ENCODE results near the gene NYNRIN. TPM values are rescaled to one million over a fixed set of nuclear protein-coding genes. Genes with fewer than 3 reads are reported as not detected.
"Not testable (repeated sequence)": the region's sequence is repeated elsewhere in the genome, so short reads cannot be mapped to it uniquely, and the experiment has no call there.

Gene NYNRIN
- total RNA-seq, 2 experiments from 2014 or later, result 0.23 to 0.35 TPM

GRCh38 chr14:24365600-24366412 is 33.0 kb upstream of the NYNRIN start:
- Mint-ChIP-seq H3K27me3 (peaks cover 58% of the 10 kb centered on the region), H3K27ac (peak overlapping the region; percentile 13), H3K36me3 (ENCODE audit: low read depth) (peaks cover 2% of the 10 kb centered on the region), H3K4me1 (peaks cover 25% of the 10 kb centered on the region), H3K4me3 (peak overlapping the region; percentile 50), H3K9me3 (no peaks in the 10 kb centered on the region)
- POLR2A ChIA-PET, result interaction anchor here (0.6 kb wide), 1 partner anchor 213 kb away, joined by 3 read pairs; no protein-coding TSS in a partner anchor
- DNase-seq, result peak; percentile 40
- CTCF ChIA-PET, result interaction anchor here (0.6 to 1.2 kb wide), 7 partner anchors 13 to 268 kb away, joined by 3 to 7 read pairs (median 3); partner anchors contain the start of gene ADCY4

DNA sequence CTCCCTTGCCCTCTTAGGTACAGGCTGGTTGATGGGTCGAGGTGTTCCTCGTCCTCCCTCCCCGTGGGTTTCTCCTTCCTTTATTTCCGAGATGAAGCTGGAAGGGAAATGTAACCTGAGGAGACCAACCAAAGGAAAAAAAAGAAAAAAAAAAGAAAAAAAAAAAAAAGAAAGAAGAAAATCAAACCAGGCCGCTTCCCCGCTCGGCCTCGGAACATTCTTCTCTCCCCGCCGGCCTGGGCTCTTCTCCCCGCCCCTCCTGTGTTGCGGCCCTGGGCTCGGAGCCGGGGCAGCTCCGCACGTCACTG is 32.4 kb upstream of the NYNRIN start:
- Mint-ChIP-seq H3K27me3 (peaks cover 56% of the 10 kb centered on the region), H3K9me3 (no peaks in the 10 kb centered on the region), H3K4me1 (peaks cover 25% of the 10 kb centered on the region), H3K36me3 (ENCODE audit: low read depth) (peaks cover 2% of the 10 kb centered on the region), H3K4me3 (no peak overlapping the region), H3K27ac (no peak overlapping the region)
- POLR2A ChIA-PET, result no interaction called here
- no peak for DNase-seq
- CTCF ChIA-PET, result interaction anchor here (0.6 to 1.0 kb wide), 3 partner anchors 31 to 110 kb away, joined by 3 read pairs; partner anchors contain the start of gene ADCY4

DNA sequence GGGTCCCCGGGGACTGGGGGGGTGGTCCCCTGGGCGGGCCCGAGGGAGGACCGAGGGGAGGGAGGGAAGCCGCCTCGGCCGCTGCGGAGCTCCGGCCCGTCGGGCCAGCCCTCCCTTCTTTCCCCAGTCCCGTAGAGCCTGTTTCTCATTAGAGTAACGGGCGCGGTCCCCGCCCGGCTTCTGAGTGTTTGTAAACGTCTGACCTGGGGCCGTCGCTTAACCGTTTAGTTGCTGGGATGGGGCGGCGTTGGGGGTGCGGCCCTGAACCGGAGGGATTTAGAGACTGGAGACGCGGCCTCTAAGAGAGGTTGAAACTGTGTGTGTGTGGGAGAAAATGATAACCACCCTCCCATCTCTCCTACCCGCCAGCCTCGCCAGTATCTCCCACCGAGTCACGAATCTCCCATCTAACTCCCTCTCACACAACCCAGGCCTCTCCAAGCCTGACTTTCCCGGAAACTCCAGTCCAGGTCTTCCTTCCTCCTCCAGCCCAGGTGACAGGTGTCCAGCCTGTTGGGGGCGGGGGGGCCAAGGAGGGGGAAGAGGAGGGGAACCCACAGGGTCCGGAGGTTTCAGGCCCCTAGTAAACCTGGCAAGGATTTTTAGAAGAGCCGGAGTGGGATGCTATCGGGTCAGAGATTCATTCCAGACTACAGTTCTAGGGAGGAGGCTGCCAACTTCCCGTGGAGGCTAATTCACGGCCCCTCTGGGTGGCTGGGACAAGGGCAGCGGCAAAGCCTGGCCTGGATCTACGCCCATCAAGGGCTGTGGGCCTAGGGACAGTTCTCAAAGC is 31.9 kb upstream of the NYNRIN start:
- Mint-ChIP-seq H3K9me3 (no peaks in the 10 kb centered on the region), H3K27me3 (peaks cover 51% of the 10 kb centered on the region), H3K27ac (no peak overlapping the region), H3K4me3 (no peak overlapping the region), H3K36me3 (ENCODE audit: low read depth) (peaks cover 2% of the 10 kb centered on the region), H3K4me1 (peaks cover 25% of the 10 kb centered on the region)
- POLR2A ChIA-PET, result no interaction called here
- DNase-seq, result no peak
- CTCF ChIA-PET, result no interaction called here

DNA sequence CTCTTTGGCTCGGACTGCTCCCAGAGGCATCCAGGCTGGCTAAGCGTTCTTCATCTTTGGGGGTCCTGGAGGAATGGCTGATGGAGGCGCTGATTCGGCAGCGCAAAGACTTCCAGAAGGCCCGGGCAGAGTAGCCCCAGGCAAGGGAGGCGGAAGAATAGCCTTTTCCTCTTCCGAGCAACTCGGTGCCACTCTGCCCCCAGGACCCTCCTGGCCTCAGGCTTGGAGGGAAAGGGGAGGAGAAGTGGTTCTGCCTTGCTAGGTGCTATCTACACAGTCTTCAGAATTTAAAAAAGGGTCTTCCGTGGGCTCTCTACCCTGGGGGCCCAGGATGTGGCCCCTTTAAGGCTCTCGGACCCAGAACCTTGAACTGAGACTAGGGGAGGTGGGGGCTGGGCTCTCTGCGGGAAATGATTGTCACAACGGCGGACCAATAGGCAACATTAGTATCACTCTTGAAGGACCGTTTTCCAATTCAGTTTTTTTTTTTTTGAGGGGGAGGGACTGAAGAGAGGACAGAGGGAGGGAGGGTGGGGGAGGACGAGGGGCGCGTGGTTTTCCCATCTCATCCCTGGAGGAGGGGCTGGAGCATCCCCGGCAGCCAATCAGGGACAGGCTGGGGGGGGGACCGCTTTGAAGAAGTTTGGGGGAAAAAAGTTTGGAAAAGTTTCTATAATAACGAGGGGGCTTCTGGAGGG is 31.1 kb upstream of the NYNRIN start, which contains the start of gene NFATC4:
Gene NFATC4, plus strand, starts transcription at position 671 of the 698 bp plus-strand sequence. CDS start 157 bp downstream, outside the sequence.
- Mint-ChIP-seq H3K9me3 (no peaks in the 10 kb centered on the region), H3K4me1 (peaks cover 25% of the 10 kb centered on the region), H3K27me3 (peaks cover 46% of the 10 kb centered on the region), H3K4me3 (no peak within 1 kb of the TSS), H3K27ac (no peak within 1 kb of the TSS), H3K36me3 (ENCODE audit: low read depth) (peaks cover 2% of the 10 kb centered on the region)
- no peak for DNase-seq
- ChIA-PET CTCF (no interaction called here), POLR2A (no interaction called here)

GRCh38 chr14:24368212-24368561 is 30.6 kb upstream of the NYNRIN start:
- Mint-ChIP-seq H3K9me3 (no peaks in the 10 kb centered on the region), H3K27ac (no peak overlapping the region), H3K36me3 (ENCODE audit: low read depth) (peaks cover 2% of the 10 kb centered on the region), H3K4me1 (peaks cover 25% of the 10 kb centered on the region), H3K27me3 (peaks cover 43% of the 10 kb centered on the region), H3K4me3 (no peak overlapping the region)
- DNase-seq, result no peak
- ChIA-PET POLR2A (no interaction called here), CTCF (no interaction called here)

DNA sequence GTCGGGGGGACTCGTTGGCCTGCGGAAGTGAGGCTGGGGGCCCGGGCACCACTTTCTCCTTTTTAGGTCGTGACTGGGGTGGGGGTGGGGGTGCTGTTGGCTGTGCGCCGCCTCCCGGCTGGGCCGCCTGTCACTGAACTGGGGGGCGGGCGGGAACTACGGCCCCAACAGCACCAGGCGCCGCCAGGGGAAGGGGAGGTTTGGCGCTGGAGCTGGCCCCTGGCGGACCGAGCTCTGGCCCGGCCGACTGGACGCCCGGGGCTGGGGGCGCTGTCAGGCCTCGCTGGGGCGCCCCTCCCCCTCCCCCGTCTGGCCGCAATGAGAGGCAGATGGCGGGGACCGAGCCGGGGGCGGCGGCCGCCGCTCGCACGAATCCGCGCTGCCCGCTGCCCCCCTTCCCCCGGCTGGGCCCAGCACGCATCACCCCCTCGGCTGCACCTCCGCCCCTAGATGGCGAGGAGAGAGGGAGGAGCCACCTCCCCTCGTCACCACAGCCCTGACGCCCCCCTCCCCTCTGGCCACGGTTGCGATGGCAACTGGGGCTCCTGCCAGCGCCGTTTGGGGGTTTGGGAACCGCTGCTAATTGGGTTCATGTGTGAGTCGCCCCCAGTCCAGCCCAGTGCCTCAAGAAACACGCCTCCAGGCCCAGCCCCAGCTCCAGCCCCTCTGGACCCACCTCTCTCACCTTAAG is 30.1 kb upstream of the NYNRIN start:
- Mint-ChIP-seq H3K9me3 (no peaks in the 10 kb centered on the region), H3K27ac (no peak overlapping the region), H3K4me3 (no peak overlapping the region), H3K36me3 (ENCODE audit: low read depth) (peaks cover 2% of the 10 kb centered on the region), H3K27me3 (peaks cover 39% of the 10 kb centered on the region), H3K4me1 (peaks cover 25% of the 10 kb centered on the region)
- DNase-seq, result no peak
- ChIA-PET CTCF (no interaction called here), POLR2A (no interaction called here)

DNA sequence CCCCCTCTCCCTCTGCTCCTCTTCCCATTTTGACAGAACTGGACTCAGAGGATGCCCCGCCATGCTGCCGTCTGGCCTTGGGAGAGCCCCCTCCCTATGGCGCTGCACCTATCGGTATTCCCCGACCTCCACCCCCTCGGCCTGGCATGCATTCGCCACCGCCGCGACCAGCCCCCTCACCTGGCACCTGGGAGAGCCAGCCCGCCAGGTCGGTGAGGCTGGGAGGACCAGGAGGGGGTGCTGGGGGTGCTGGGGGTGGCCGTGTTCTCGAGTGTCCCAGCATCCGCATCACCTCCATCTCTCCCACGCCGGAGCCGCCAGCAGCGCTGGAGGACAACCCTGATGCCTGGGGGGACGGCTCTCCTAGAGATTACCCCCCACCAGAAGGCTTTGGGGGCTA is 29.3 kb upstream of the NYNRIN start:
- Mint-ChIP-seq H3K4me3 (no peak overlapping the region), H3K4me1 (peaks cover 25% of the 10 kb centered on the region), H3K27ac (no peak overlapping the region), H3K36me3 (ENCODE audit: low read depth) (peaks cover 2% of the 10 kb centered on the region), H3K27me3 (peaks cover 38% of the 10 kb centered on the region), H3K9me3 (no peaks in the 10 kb centered on the region)
- DNase-seq, result no peak
- CTCF ChIA-PET, result interaction anchor here (0.7 to 3.6 kb wide), 4 partner anchors 9 to 261 kb away, joined by 3 to 13 read pairs (median 5); no protein-coding TSS in a partner anchor
- POLR2A ChIA-PET, result interaction anchor here (0.6 kb wide), 1 partner anchor 48 kb away, joined by 3 read pairs; no protein-coding TSS in a partner anchor

- POLR2A ChIA-PET, result interaction anchor here (0.6 kb wide), 1 partner anchor 47 kb away, joined by 3 read pairs; no protein-coding TSS in a partner anchor
Measured at GRCh38 chr14:24369907-24370687, 28.7 kb upstream of the NYNRIN start.

GRCh38 chr14:24370748-24371147 is 28.1 kb upstream of the NYNRIN start:
- CTCF ChIA-PET, result interaction anchor here (0.7 to 3.6 kb wide), 6 partner anchors 8 to 66 kb away, joined by 3 to 13 read pairs (median 4); no protein-coding TSS in a partner anchor
- peaks cover under 1% of the 10 kb centered on the region for H3K36me3 Mint-ChIP-seq (ENCODE audit: low read depth)
- H3K9me3 Mint-ChIP-seq, result no peaks in the 10 kb centered on the region
- POLR2A ChIA-PET, result no interaction called here
- DNase-seq, result no peak
- H3K4me3 Mint-ChIP-seq, result no peak overlapping the region
- H3K27me3 Mint-ChIP-seq, result peaks cover 29% of the 10 kb centered on the region
- H3K4me1 Mint-ChIP-seq, result peaks cover 17% of the 10 kb centered on the region
- no peak overlapping the region for H3K27ac Mint-ChIP-seq

More at GRCh38 chr14:24369907-24370687, 28.7 kb upstream of the NYNRIN start:
- Mint-ChIP-seq H3K9me3 (no peaks in the 10 kb centered on the region), H3K36me3 (ENCODE audit: low read depth) (peaks cover 2% of the 10 kb centered on the region), H3K27me3 (peaks cover 36% of the 10 kb centered on the region), H3K4me3 (no peak overlapping the region), H3K27ac (no peak overlapping the region), H3K4me1 (peaks cover 24% of the 10 kb centered on the region)
- DNase-seq, result no peak
- CTCF ChIA-PET, result interaction anchor here (0.7 to 3.6 kb wide), 4 partner anchors 9 to 262 kb away, joined by 3 to 13 read pairs (median 5); no protein-coding TSS in a partner anchor

DNA sequence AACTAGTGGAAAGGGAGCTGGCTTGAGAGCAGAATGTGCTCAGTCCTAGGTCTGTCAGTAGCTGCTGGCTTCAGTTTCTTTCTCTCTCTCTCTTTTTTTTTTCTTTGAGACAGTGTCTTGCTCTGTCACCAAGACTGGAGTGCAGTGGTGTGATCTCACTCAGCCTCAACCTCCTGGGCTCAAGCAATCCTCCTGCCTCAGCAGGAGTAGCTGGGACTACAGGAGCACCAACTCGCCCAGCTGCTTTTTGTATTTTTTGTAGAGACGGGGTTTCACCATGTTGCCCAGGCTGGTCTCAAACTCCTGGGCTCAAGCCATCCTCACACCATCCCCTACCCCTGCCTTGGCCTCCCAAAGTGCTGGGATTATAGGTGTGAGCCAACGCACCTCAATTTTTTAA is 27.2 kb upstream of the NYNRIN start:
- Mint-ChIP-seq H3K27me3 (peaks cover 25% of the 10 kb centered on the region), H3K4me1 (peaks cover 12% of the 10 kb centered on the region)
- H3K27ac Mint-ChIP-seq; DNase-seq; H3K4me3 Mint-ChIP-seq; POLR2A ChIA-PET; H3K9me3 Mint-ChIP-seq; H3K36me3 Mint-ChIP-seq (ENCODE audit: low read depth): not testable (repeated sequence)
- CTCF ChIA-PET, result interaction anchor here (0.7 to 3.6 kb wide), 6 partner anchors 11 to 65 kb away, joined by 3 to 13 read pairs (median 4); no protein-coding TSS in a partner anchor

- H3K4me1 Mint-ChIP-seq, result peaks cover 4% of the 10 kb centered on the region
- peaks cover 14% of the 10 kb centered on the region for H3K27me3 Mint-ChIP-seq
- no peaks in the 10 kb centered on the region for H3K9me3 Mint-ChIP-seq
- H3K27ac Mint-ChIP-seq, result no peak overlapping the region
- H3K36me3 Mint-ChIP-seq (ENCODE audit: low read depth), result no peaks in the 10 kb centered on the region
- POLR2A ChIA-PET, result no interaction called here
- no peak overlapping the region for H3K4me3 Mint-ChIP-seq
- no peak for DNase-seq
- CTCF ChIA-PET, result interaction anchor here (0.9 to 3.6 kb wide), 3 partner anchors 10 to 40 kb away, joined by 3 to 13 read pairs (median 4); no protein-coding TSS in a partner anchor
Measured at GRCh38 chr14:24372701-24373416, 25.9 kb upstream of the NYNRIN start.

All from activated CD4-positive, alpha-beta T cell treated with anti-CD3 and anti-CD28 coated beads, Interleukin-2, amount 10 ng/mL, durations not matched to agents 7 days and 5 days (primary cell).